Measurements from ENCODE around the gene AREG.

- TF ChIP-seq MYPOP (CRISPR knock-in tag; IDR thresholded peaks at IDR 0.05): no peak
- no peak for TF ChIP-seq ZSCAN25 (CRISPR knock-in tag; IDR thresholded peaks at IDR 0.05)
- TF ChIP-seq PRPF4 (IDR thresholded peaks at IDR 0.05; ENCODE audit: low read depth, low read length, poor library complexity, severe bottlenecking): no peak
- TF ChIP-seq POLR2AphosphoS5 (IDR thresholded peaks at IDR 0.05; ENCODE audit: low read depth, low read length): no peak
- no peak for TF ChIP-seq GFI1 (CRISPR knock-in tag; IDR thresholded peaks at IDR 0.05; ENCODE audit: borderline replicate concordance)
- no peak for TF ChIP-seq POLR2A (IDR thresholded peaks at IDR 0.05; ENCODE audit: insufficient read depth in 1 of 2, low read depth in 2 of 2, low read length in 2 of 2)
- no peak for TF ChIP-seq REPIN1 (CRISPR knock-in tag; IDR thresholded peaks at IDR 0.05; ENCODE audit: borderline replicate concordance, low read depth)
- no peak for TF ChIP-seq PTBP1 (IDR thresholded peaks at IDR 0.05; ENCODE audit: low read depth, low read length, poor library complexity, severe bottlenecking)
Observed at GRCh38 chr4:74413265-74413664, 31.7 kb upstream of the AREG start.

All from HepG2 (cell line).